GM20431 (cell line): Measurements from ENCODE around the gene GPR18.

Experiments
- in situ Hi-C: fragments of 300-500 bp; cut with MseI, MboI; formaldehyde crosslinking; loops from one replicate; pipeline ENCODE4 v1.15.0; 2020; ENCODE audit warnings: low sequenced_read_pairs; ENCODE audit not compliant: unreplicated experiment

The GPR18 gene

DNA sequence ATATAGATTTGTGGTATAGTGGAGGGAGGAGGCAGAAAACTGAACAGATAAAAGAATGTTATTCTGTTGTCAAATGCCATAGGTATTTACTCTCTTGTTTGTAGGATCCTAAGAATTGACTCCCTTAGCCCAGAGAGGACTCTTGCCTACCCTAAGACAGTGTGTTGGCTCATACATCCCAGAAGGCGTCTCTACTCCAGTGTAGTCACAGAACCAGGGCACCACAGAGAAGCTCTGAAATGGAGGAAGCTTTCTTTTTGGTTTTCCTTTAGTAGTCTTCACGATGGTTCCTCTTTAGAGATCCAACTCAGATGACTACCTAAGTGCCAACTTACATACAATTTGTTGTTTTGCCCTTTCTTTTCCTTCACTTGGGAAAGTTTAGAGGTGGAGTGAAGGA, 35.0 kb upstream of the GPR18 start:
- in situ Hi-C loops = no loop called here

DNA sequence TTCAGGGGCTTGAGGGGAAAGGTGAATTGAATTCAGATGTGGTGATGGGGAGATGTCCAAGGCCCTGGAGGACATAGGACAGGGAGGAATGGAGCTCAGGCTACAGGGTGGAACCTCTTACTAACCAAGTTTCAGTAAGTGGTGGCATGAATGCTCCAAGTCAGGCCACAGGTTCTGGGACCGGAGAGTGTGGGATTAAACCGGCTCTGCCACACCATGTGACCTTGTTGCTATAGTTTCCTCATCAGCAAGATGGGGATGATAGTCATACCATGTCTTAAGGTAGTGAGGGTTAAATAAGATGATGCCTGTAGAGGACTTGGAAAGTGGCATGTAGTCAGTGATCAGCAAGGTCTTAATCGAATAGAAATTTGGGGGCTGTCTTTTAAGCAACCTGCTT, 32.7 kb upstream of the GPR18 start:
- in situ Hi-C loops = no loop called here

GRCh38 chr13:99289674-99290337, 31.6 kb upstream of the GPR18 start:
- in situ Hi-C loops = no loop called here

DNA sequence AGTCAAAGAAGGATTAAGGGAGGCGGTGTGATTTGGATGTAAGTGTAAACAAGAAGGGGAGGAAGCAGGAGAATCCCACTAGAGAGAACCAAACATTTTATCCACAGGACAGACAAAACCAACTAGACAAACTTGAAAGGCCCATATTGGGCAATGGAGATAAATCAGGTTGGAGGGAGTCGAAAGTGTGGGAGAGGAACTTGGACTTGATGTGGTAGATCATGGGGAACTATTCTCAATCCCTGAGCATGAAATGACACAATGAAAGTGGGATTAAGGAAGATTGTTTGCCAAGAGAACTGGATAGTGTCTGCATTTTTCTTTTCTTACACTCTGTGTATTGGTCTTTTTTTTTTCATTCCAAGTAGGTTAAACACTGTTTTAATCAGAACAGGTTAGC, 31.1 kb upstream of the GPR18 start:
- in situ Hi-C loops = no loop called here

GRCh38 chr13:99288089-99288488, 29.9 kb upstream of the GPR18 start:
- in situ Hi-C loops = no loop called here

GRCh38 chr13:99287551-99287950, 29.4 kb upstream of the GPR18 start:
- in situ Hi-C loops = no loop called here

GRCh38 chr13:99285432-99286182, 27.4 kb upstream of the GPR18 start:
- in situ Hi-C loops = no loop called here

DNA sequence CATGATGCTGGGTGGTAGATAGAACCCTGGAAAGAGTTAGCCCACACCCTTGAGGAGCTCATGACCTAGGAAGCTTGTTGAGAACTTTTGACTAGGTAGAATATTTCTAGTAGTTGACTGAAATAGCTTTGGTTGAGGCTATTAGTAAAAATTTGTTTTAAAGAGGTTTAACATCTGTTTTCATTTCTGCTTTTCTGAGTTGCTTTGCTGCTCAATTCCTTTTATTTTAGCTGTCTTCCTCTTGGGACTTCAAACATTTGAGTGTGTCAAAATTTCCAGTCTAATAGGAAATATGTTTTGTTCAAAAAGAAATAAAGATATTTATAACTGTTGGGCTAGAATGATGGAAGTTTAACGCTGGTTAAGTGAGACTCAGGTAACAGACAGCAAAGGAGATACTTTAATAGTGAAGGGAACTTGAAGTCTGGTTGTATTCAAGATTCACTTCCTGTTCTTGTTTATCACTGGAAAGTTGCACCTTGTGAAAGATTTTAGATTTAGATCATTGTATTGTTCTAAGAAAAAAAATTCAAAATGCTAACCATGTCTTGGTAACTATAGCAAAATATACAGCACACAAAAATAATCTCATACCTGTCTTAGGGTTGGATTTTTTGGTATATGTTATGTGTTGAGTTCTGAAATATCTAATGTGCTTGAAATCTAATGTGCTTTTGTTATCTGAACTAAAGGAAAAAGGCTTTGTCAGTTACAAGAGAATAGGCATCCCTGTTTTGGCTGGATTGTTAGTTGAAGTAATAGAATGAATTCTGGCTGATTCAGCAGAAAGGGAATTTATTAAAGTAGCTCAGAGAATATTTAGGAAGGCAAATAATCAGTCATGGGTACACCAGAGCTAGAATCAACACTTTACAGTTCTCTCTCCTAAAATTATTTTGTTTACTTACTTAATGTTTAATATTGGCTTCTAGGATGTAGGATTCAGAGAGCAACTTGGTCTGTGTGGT, 24.4 kb upstream of the GPR18 start:
- in situ Hi-C loops = no loop called here

GRCh38 chr13:99281811-99282263, 23.7 kb upstream of the GPR18 start:
- in situ Hi-C loops = no loop called here

GRCh38 chr13:99280166-99280565, 22.0 kb upstream of the GPR18 start:
- in situ Hi-C loops = no loop called here

GRCh38 chr13:99279637-99280036, 21.5 kb upstream of the GPR18 start:
- in situ Hi-C loops = no loop called here

DNA sequence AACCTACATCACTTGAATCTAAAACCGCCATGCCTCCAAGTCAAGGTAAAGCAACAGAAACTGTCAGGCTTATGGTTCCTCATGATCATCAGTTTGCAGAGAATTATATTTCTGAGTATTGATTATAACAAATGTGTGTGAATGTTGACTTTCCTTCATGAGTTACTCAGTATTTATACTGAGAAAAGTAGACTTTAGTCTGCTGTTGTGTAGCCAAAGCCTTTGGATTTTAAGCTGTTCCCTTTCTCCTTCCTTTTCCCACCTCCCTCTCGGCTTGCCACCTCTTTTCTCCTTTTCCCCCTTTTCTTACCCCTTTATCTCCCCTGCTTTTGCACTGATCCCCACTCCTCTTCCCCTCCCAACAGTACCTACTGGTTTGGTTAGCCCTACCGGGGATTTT, 20.7 kb upstream of the GPR18 start:
- in situ Hi-C loops = no loop called here

DNA sequence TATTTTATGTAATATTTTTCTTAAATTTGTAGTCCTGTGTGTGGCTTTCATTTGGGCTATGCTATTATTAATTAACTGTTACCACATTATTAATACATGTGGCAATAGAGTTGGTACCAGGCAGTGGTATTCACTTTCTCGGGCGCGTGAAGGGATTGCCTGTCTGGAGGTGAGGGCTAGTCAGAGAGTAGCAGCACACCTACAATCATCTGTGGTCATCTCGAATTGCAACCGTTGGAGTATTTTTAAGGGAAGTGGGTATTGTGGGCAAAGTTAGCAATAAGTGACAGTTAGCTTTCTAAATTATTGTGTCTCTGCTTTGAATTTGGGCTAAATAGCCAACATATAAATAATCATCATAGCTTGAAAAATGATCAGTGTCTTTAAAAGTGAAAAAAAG, 20.0 kb upstream of the GPR18 start:
- in situ Hi-C loops = no loop called here

DNA sequence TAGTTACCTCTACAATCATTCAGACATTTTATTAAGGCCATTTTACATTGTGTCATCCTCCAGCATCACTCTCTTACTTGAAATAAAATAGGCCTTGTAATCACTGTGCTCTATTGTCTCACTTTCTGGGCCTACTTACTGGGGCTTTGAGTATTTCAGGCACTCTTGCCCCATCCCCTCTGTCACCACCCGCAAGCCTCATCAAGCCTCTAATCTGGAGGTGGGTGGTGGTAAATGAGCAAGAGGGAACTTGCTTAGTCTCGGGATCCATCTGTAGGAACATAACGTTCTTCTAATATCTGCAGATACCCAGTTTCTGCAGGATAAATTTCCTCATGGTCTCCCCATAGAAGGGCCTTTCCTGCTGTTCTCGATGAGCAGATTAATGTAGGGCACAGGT, 19.4 kb upstream of the GPR18 start:
- in situ Hi-C loops = no loop called here

GRCh38 chr13:99276706-99277105, 18.5 kb upstream of the GPR18 start:
- in situ Hi-C loops = no loop called here

DNA sequence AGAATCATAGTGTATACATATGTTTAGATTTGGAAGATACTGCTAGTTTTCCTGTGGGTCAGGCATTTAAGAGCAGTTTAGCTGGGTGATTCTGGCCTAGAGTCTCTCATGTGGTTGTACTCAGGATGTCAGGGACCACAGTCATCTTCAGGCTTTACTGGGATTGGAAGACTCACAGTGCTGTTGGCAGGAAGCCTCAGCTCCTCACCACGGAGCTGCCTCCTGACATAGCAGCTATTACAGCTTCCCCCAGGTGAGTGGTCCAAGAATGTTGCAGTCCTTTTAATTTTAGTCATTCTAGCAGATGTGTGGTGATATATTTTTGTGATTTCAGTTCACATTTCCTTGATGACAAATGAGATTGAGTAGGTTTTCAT, 16.9 kb upstream of the GPR18 start:
- in situ Hi-C loops = no loop called here

GRCh38 chr13:99273128-99273527, 14.9 kb upstream of the GPR18 start:
- in situ Hi-C loops = no loop called here

- in situ Hi-C loops = no loop called here
Measured at GRCh38 chr13:99272481-99272880, 14.3 kb upstream of the GPR18 start.

- in situ Hi-C loops = no loop called here
Measured at GRCh38 chr13:99271249-99271648, 13.1 kb upstream of the GPR18 start.

GRCh38 chr13:99270518-99270917, 12.3 kb upstream of the GPR18 start:
- in situ Hi-C loops = no loop called here
